GM23248 (cell line): ENCODE results near the gene ASIC2. TPM values are rescaled to one million over a fixed set of nuclear protein-coding genes. Genes with fewer than 3 reads are reported as not detected.

Experiments used
- DNase-seq: peaks from one replicate; pipeline ENCODE4 v3.0.0-alpha.2; 2015
- H2AFZ ChIP-seq: fragments of 200-600 bp; sonication (generic); 2 replicates; pipeline ENCODE4 v1.6.1; 2016; ENCODE audit warnings: antibody characterized with exemption
- H3F3A ChIP-seq: fragments of 200-600 bp; sonication (generic); 2 replicates; pipeline ENCODE4 v1.6.1; 2016; ENCODE audit warnings: mild to moderate bottlenecking, antibody characterized with exemption, mixed run types; ENCODE audit not compliant: insufficient read depth
- H3K27ac ChIP-seq: fragments of 200-600 bp; sonication (generic); 2 replicates; pipeline ENCODE4 v1.5.1; 2016; ENCODE audit warnings: mild to moderate bottlenecking
- H3K27me3 ChIP-seq: fragments of 200-600 bp; sonication (generic); replicated peaks from 2 replicates; pipeline ENCODE4 v1.6.1; 2016; ENCODE audit warnings: mild to moderate bottlenecking; ENCODE audit not compliant: insufficient read depth
- H3K36me3 ChIP-seq: fragments of 200-600 bp; sonication (generic); 2 replicates; pipeline ENCODE4 v1.6.1; 2016; ENCODE audit warnings: low read depth, mild to moderate bottlenecking
- H3K4me1 ChIP-seq: fragments of 200-600 bp; sonication (generic); 2 replicates; pipeline ENCODE4 v1.6.1; 2016; ENCODE audit warnings: mild to moderate bottlenecking; ENCODE audit not compliant: insufficient read depth
- H3K4me2 ChIP-seq: fragments of 200-600 bp; sonication (generic); one replicate; pipeline ENCODE4 v1.6.1; 2016; ENCODE audit warnings: mild to moderate bottlenecking; ENCODE audit not compliant: unreplicated experiment
- H3K4me3 ChIP-seq: fragments of 200-600 bp; sonication (generic); 2 replicates; pipeline ENCODE4 v1.5.1; 2016; ENCODE audit warnings: mild to moderate bottlenecking
- H3K79me2 ChIP-seq: fragments of 200-600 bp; sonication (generic); 2 replicates; pipeline ENCODE4 v1.6.1; 2016; ENCODE audit warnings: mild to moderate bottlenecking; ENCODE audit not compliant: insufficient read depth
- H3K9ac ChIP-seq: fragments of 200-600 bp; sonication (generic); 2 replicates; pipeline ENCODE4 v1.6.1; 2016; ENCODE audit warnings: mild to moderate bottlenecking
- H3K9me2 ChIP-seq: fragments of 200-600 bp; sonication (generic); 2 replicates; pipeline ENCODE4 v1.6.1; 2016; ENCODE audit warnings: mixed run types, mild to moderate bottlenecking, moderate library complexity; ENCODE audit not compliant: insufficient read depth
- H3K9me3 ChIP-seq: fragments of 200-600 bp; sonication (generic); one replicate; pipeline ENCODE4 v1.6.1; 2017; ENCODE audit warnings: low read depth
- H4K20me1 ChIP-seq: fragments of 200-600 bp; sonication (generic); 2 replicates; pipeline ENCODE4 v1.6.0; 2016; ENCODE audit not compliant: insufficient read depth
- EZH2 ChIP-seq: fragments of 200-600 bp; sonication (generic); IDR thresholded peaks from 2 replicates; pipeline ENCODE4 v1.6.1; 2018; ENCODE audit warnings: antibody characterized with exemption, mild to moderate bottlenecking; ENCODE audit not compliant: insufficient read depth, poor library complexity, severe bottlenecking
- EZH2phosphoT487 ChIP-seq: fragments of 200-600 bp; sonication (generic); IDR thresholded peaks from 2 replicates; pipeline ENCODE4 v1.6.1; 2018; ENCODE audit warnings: antibody characterized with exemption, moderate library complexity, mild to moderate bottlenecking, low read depth; ENCODE audit not compliant: insufficient read depth
- WGBS, 2 experiments: methylation state at CpG; one replicate each; pipeline ENCODE4 v1.1.6; 2015 to 2017; ENCODE audit warnings: low lambda C conversion rate in 2 of 2, low coverage in 1 of 2; ENCODE audit errors: missing lambda C conversion rate in 2 of 2; 5-methylcytosine and 5-hydroxymethylcytosine counted together
- in situ Hi-C: fragments of 300-500 bp; cut with MboI; formaldehyde crosslinking; loops from 2 replicates; pipeline ENCODE4 v1.15.0; 2020
- polyA plus RNA-seq: library from polyadenylated mRNA; unstranded; fragments of >200 nt; fragmentation: Nextera tagmentation; extraction: Ambion mirVana; gene quantifications from 2 replicates; pipeline ENCODE4 v1.2.1, GENCODE V29; 2016
- total RNA-seq: library from RNA; depleted of rRNA; stranded (reverse); fragments of >200 nt; shearing (Covaris generic); gene quantifications from 2 replicates; pipeline ENCODE4 v1.2.3, GENCODE V29; 2014

Gene ASIC2
- total and polyA plus RNA-seq, 2 experiments from 2014 or later: under 0.01 TPM; not detected in 1

GRCh38 chr17:33300241-33300640 lies 7.1 kb upstream of the ASIC2 start:
- H3K79me2 ChIP-seq: no peaks in the 10 kb centered on the region
- TF ChIP-seq EZH2 (no peak), EZH2phosphoT487 (no peak)
- no peaks in the 10 kb centered on the region for H3K4me1 ChIP-seq
- no peak overlapping the region for H3K9ac ChIP-seq
- no peak overlapping the region for H2AFZ ChIP-seq
- H3K4me2 ChIP-seq: no peak overlapping the region
- no peaks in the 10 kb centered on the region for H3K36me3 ChIP-seq
- no peaks in the 10 kb centered on the region for H3K9me2 ChIP-seq
- H3K4me3 ChIP-seq: no peak overlapping the region
- H3F3A ChIP-seq: no peaks in the 10 kb centered on the region
- peaks cover 36% of the 10 kb centered on the region for H3K27me3 ChIP-seq
- no peaks in the 10 kb centered on the region for H3K9me3 ChIP-seq
- DNase-seq: no peak
- in situ Hi-C loops: no loop called here
- H3K27ac ChIP-seq: no peak overlapping the region
- no peaks in the 10 kb centered on the region for H4K20me1 ChIP-seq

DNA sequence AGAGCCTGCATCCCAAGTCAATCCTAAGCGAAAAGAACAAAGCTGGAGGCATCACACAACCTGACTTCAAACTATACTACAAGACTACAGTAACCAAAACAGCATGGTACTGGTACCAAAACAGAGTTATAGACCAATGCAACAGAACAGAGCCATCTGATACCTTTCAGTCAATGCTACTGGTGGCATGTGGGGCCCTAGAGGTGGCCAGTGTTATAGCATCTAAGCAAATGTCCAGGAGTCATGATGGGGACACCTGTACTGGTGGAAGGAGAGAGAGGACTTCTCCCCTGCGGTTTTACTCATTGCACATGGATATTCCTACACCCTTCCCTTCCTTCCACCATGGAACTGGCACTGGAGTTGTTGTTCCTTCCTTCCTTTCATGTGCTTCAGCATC lies 6.0 kb upstream of the ASIC2 start:
- TF ChIP-seq EZH2phosphoT487 (no peak), EZH2 (no peak)
- Histone ChIP-seq H3K4me1 (no peaks in the 10 kb centered on the region), H3K9me3 (no peaks in the 10 kb centered on the region), H4K20me1 (no peaks in the 10 kb centered on the region), H3K79me2 (no peaks in the 10 kb centered on the region), H2AFZ (no peak overlapping the region), H3K27me3 (peaks cover 31% of the 10 kb centered on the region), H3K9ac (no peak overlapping the region), H3K4me3 (no peak overlapping the region), H3F3A (no peaks in the 10 kb centered on the region), H3K36me3 (no peaks in the 10 kb centered on the region), H3K27ac (no peak overlapping the region), H3K9me2 (no peaks in the 10 kb centered on the region), H3K4me2 (no peak overlapping the region)
- no peak for DNase-seq
- 35 to 38% methylated on average over 2 of the region's 2 CpGs for WGBS, 2 experiments
- in situ Hi-C loops: no loop called here

DNA sequence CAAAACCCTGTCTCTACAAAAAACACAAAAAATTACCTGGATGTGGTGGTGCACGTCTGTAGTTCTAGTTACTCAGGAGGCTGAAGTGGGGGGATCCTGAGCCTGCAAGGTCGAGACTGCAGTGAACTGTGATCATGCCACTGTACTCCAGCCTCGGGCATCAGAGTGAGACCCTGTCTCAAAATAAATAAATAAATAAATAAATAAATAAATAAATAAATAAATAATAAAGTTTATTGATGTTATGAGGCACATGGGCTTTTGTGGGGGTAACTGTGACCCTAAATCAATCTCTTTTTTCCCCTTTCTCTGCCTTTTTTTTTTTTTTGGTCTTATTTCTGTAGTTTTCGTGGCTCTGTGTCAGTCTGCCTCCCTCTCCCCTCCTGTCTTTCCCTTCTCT lies 4.5 kb upstream of the ASIC2 start:
- Histone ChIP-seq H3K4me1 (no peaks in the 10 kb centered on the region), H3K27me3 (peaks cover 35% of the 10 kb centered on the region), H3K4me2 (no peak overlapping the region), H3K4me3 (no peak overlapping the region), H3K9ac (no peak overlapping the region), H2AFZ (no peak overlapping the region), H4K20me1 (no peaks in the 10 kb centered on the region), H3K9me3 (no peaks in the 10 kb centered on the region), H3K9me2 (no peaks in the 10 kb centered on the region), H3K79me2 (no peaks in the 10 kb centered on the region), H3K36me3 (no peaks in the 10 kb centered on the region), H3K27ac (no peak overlapping the region), H3F3A (no peaks in the 10 kb centered on the region)
- DNase-seq: no peak
- no peak for TF ChIP-seq EZH2phosphoT487
- no peak for TF ChIP-seq EZH2
- 60 to 76% methylated on average over 4 of the region's 4 CpGs for WGBS, 2 experiments
- in situ Hi-C loops: no loop called here

DNA sequence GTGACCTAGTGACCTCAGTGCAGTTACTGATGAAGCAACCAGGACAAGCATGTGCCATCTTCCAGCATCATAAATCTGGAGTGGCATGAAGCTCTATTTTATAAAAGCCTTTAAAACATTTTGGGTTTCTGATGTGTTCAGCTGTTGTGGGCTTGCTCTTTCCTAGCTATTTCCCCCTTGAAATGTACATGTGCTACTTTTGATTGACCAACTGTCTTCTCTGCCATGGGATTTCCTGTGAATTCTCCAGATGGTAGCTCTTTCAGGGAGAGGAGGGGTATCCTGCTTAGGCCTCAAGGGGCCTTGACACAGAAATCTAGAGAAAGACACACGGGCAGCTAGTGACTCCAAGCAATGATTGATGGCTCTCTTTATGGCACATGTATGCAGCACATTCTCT lies 1.9 kb upstream of the ASIC2 start:
- TF ChIP-seq EZH2 (no peak), EZH2phosphoT487 (no peak)
- Histone ChIP-seq H3K79me2 (no peaks in the 10 kb centered on the region), H3K4me2 (no peak overlapping the region), H3K9me2 (no peaks in the 10 kb centered on the region), H3K4me1 (no peaks in the 10 kb centered on the region), H4K20me1 (no peaks in the 10 kb centered on the region), H3F3A (no peaks in the 10 kb centered on the region), H2AFZ (no peak overlapping the region), H3K36me3 (no peaks in the 10 kb centered on the region), H3K9me3 (no peaks in the 10 kb centered on the region), H3K9ac (no peak overlapping the region), H3K27me3 (peaks cover 41% of the 10 kb centered on the region), H3K4me3 (no peak overlapping the region), H3K27ac (no peak overlapping the region)
- WGBS, 2 experiments: 64 to 67% methylated on average over 1 of the region's 1 CpG
- no peak for DNase-seq
- in situ Hi-C loops: no loop called here
